ENCODE measurements around the gene KRTAP10-12. TPM values are rescaled to one million over a fixed set of nuclear protein-coding genes. Genes with fewer than 3 reads are reported as not detected.

KRTAP10-12 gene
- total RNA-seq, 1 experiment from 2014 or later, result not detected

DNA sequence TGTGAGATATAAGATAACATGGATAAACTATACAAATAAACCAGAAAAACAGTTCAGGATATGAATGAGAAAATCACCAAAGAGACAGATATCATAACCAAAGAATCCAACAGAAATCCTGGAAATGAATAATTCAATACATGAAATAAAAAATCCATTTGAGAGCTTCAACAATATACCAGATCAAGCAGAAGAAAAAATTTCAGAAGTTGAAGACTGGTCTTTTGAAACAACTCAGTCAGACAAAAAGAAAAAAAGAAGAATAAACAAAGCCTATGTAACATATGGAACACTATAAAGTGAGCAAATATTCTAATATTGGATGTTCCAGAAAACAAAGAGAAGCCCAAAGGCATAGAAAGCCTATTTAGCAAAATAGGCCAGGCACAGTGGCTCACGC, 25.1 kb upstream of the KRTAP10-12 start:
- intact Hi-C loops (cut with micrococcal nuclease; ENCODE audit: unreplicated experiment), result no loop called here
- POLR2A ChIA-PET (ENCODE audit: low non-redundant PET), result no interaction called here
- CTCF ChIA-PET, result no interaction called here
- Histone ChIP-seq H3K4me3 (ENCODE audit: low read depth, low read length, poor library complexity, severe bottlenecking) (no peak overlapping the region), H3K27me3 (replicated peaks; ENCODE audit: insufficient read depth, low read depth, low read length, poor library complexity) (no peaks in the 10 kb centered on the region), H3K36me3 (ENCODE audit: insufficient read depth, low read length, poor library complexity, severe bottlenecking) (no peaks in the 10 kb centered on the region), H3K27ac (ENCODE audit: low read depth, low read length, poor library complexity, severe bottlenecking) (no peak overlapping the region), H3K4me1 (ENCODE audit: insufficient read depth, low read length, poor library complexity, severe bottlenecking) (no peaks in the 10 kb centered on the region), H3K9me3 (ENCODE audit: low read depth, low read length, poor library complexity, severe bottlenecking) (peaks cover 28% of the 10 kb centered on the region)
- DNase-seq (ENCODE audit: low spot score), result no peak
- no peak for TF ChIP-seq EZH2 (IDR thresholded peaks at IDR 0.05; ENCODE audit: borderline replicate concordance, low read depth, low read length, poor library complexity, severe bottlenecking)
- TF ChIP-seq, protein P1, sequence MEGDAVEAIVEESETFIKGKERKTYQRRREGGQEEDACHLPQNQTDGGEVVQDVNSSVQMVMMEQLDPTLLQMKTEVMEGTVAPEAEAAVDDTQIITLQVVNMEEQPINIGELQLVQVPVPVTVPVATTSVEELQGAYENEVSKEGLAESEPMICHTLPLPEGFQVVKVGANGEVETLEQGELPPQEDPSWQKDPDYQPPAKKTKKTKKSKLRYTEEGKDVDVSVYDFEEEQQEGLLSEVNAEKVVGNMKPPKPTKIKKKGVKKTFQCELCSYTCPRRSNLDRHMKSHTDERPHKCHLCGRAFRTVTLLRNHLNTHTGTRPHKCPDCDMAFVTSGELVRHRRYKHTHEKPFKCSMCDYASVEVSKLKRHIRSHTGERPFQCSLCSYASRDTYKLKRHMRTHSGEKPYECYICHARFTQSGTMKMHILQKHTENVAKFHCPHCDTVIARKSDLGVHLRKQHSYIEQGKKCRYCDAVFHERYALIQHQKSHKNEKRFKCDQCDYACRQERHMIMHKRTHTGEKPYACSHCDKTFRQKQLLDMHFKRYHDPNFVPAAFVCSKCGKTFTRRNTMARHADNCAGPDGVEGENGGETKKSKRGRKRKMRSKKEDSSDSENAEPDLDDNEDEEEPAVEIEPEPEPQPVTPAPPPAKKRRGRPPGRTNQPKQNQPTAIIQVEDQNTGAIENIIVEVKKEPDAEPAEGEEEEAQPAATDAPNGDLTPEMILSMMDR (conservative IDR thresholded peaks at IDR 0.05; ENCODE audit: low read depth, low read length), result no peak
- BruUV-seq (replicated peaks), result no TSS peak

DNA sequence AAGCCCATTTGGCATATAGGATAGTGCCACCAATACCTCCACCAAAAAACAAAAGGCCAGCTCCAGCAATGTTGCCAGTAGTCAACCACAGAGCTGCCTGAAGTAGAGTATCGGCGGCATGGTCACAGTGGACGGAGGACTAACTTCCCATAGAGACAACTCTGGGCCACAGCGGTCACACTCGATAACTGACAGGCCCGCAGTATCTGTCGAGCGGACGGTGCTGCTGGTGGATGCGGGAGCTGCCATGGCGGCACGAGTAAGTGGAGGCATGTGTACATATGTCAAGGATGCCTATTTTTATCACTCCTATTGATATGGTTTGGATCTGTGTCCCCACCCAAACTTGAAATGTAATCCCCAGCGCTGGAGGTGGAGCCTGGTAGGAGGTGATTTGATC, 19.1 kb upstream of the KRTAP10-12 start:
- no peak for TF ChIP-seq EZH2 (IDR thresholded peaks at IDR 0.05; ENCODE audit: borderline replicate concordance, low read depth, low read length, poor library complexity, severe bottlenecking)
- TF ChIP-seq, protein P1 (conservative IDR thresholded peaks at IDR 0.05; ENCODE audit: low read depth, low read length), result no peak
- Histone ChIP-seq H3K27me3 (replicated peaks; ENCODE audit: insufficient read depth, low read depth, low read length, poor library complexity) (no peaks in the 10 kb centered on the region), H3K36me3 (ENCODE audit: insufficient read depth, low read length, poor library complexity, severe bottlenecking) (no peaks in the 10 kb centered on the region), H3K4me3 (ENCODE audit: low read depth, low read length, poor library complexity, severe bottlenecking) (no peak overlapping the region), H3K27ac (ENCODE audit: low read depth, low read length, poor library complexity, severe bottlenecking) (no peak overlapping the region), H3K4me1 (ENCODE audit: insufficient read depth, low read length, poor library complexity, severe bottlenecking) (no peaks in the 10 kb centered on the region), H3K9me3 (ENCODE audit: low read depth, low read length, poor library complexity, severe bottlenecking) (peaks cover 8% of the 10 kb centered on the region)
- BruUV-seq (replicated peaks), result no TSS peak
- no peak for DNase-seq (ENCODE audit: low spot score)
- ChIA-PET POLR2A (ENCODE audit: low non-redundant PET) (no interaction called here), CTCF (no interaction called here)
- intact Hi-C loops (cut with micrococcal nuclease; ENCODE audit: unreplicated experiment), result no loop called here

DNA sequence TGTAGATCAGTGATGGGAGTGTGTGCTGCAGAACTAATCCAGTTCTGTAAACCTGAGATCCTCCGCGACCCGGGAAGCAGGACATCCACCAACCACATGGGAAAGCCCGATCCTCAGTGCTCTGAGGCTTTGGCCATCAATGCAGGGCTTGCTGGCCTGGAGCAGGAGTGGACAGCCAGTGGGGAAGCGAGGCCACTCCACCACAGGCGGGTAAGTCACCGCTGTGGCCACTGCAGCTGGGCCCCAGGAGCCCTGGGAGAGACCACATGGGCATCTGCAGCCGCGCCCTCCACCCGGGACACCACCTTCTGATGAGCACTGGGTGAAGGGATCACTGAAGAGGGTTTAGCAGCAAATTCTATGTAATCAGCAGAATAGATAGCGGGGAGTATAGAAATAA, 15.8 kb upstream of the KRTAP10-12 start:
- Histone ChIP-seq H3K36me3 (ENCODE audit: insufficient read depth, low read length, poor library complexity, severe bottlenecking) (no peaks in the 10 kb centered on the region), H3K27me3 (replicated peaks; ENCODE audit: insufficient read depth, low read depth, low read length, poor library complexity) (no peaks in the 10 kb centered on the region), H3K9me3 (ENCODE audit: low read depth, low read length, poor library complexity, severe bottlenecking) (no peaks in the 10 kb centered on the region), H3K4me3 (ENCODE audit: low read depth, low read length, poor library complexity, severe bottlenecking) (no peak overlapping the region), H3K4me1 (ENCODE audit: insufficient read depth, low read length, poor library complexity, severe bottlenecking) (no peaks in the 10 kb centered on the region), H3K27ac (ENCODE audit: low read depth, low read length, poor library complexity, severe bottlenecking) (no peak overlapping the region)
- ChIA-PET CTCF (no interaction called here), POLR2A (ENCODE audit: low non-redundant PET) (no interaction called here)
- intact Hi-C loops (cut with micrococcal nuclease; ENCODE audit: unreplicated experiment), result no loop called here
- TF ChIP-seq, protein P1 (conservative IDR thresholded peaks at IDR 0.05; ENCODE audit: low read depth, low read length), result no peak
- no peak for TF ChIP-seq EZH2 (IDR thresholded peaks at IDR 0.05; ENCODE audit: borderline replicate concordance, low read depth, low read length, poor library complexity, severe bottlenecking)
- DNase-seq (ENCODE audit: low spot score), result no peak
- no TSS peak for BruUV-seq (replicated peaks)
